Adrenal gland (tissue), 5 donors: Measurements from ENCODE around the gene MYO5A.

Experiments used
- POLR2A ChIP-seq, 2 donors: fragments of 450-650 bp; IDR thresholded peaks; one replicate each; pipeline ENCODE4 v1.6.1; 2017; ENCODE audit warnings: antibody characterized with exemption in 2 of 2, mild to moderate bottlenecking in 2 of 2, moderate library complexity in 1 of 2
- TF ChIP-seq, protein P1 (sequence below), 6 experiments: fragments of 450-650 bp in 4 of 6; fragments of 200-600 bp in 2 of 6; sonication (generic) in 1 of 6; IDR thresholded peaks; 1 replicate in 5 of 6; 2 replicates in 1 of 6; pipeline versions ENCODE4 v1.5.1 to v1.8.0; 2016 to 2021; ENCODE audit warnings: antibody characterized with exemption in 6 of 6, mild to moderate bottlenecking in 2 of 6, moderate library complexity in 1 of 6
- donor health status: DM: no; HTN: no; CAD: no.

DNA sequence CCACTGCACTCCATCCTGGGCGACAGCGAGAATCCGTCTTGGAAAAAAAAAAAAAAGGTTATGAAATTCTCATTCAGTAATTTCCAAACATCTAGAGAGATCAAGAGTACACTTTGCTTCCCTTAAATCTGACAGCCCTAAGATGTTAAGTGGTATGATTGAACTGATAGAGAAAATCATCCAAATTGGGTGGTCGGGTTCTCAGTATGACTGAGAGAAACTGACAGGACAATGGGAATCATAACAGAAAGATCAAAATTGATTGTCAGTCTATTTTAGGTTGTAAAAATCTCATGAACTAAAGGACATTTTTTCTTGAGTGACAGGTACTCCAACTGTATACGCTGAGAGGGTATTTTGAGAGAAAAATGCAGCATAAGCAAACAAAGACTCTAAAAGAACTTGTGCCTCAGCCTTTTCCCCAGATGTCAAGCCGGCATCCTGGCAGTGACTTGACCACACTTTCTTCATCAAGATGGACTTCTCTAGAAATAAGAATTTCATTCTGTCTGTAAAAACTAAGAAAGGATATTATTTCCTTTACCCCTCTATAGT lies 65.8 kb downstream of the MYO5A start:
- no peak for TF ChIP-seq POLR2A (IDR thresholded peaks at IDR 0.05)
- TF ChIP-seq, protein P1, sequence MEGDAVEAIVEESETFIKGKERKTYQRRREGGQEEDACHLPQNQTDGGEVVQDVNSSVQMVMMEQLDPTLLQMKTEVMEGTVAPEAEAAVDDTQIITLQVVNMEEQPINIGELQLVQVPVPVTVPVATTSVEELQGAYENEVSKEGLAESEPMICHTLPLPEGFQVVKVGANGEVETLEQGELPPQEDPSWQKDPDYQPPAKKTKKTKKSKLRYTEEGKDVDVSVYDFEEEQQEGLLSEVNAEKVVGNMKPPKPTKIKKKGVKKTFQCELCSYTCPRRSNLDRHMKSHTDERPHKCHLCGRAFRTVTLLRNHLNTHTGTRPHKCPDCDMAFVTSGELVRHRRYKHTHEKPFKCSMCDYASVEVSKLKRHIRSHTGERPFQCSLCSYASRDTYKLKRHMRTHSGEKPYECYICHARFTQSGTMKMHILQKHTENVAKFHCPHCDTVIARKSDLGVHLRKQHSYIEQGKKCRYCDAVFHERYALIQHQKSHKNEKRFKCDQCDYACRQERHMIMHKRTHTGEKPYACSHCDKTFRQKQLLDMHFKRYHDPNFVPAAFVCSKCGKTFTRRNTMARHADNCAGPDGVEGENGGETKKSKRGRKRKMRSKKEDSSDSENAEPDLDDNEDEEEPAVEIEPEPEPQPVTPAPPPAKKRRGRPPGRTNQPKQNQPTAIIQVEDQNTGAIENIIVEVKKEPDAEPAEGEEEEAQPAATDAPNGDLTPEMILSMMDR (IDR thresholded peaks at IDR 0.05) = no peak
